Mesenchymal stem cell (in vitro differentiated cells and primary cell): ENCODE measurements around the gene CD37. TPM values are rescaled to one million over a fixed set of nuclear protein-coding genes. Genes with fewer than 3 reads are reported as not detected.

Source experiments
- small RNA-seq: library from polyadenylated mRNA; stranded (forward); fragments of <200 nt; extraction: miRNeasy Mini kit (QIAGEN cat#:217004); gene quantifications from one replicate; pipeline ENCODE3, GENCODE V24; 2013; ENCODE audit warnings: low read depth

Gene CD37

Small RNAs within 50 kb of the gene (small RNA-seq; reads per million reads assigned to genes)
- gene MIR4324, result not detected
